Thoracic aorta (tissue), 2 donors: ENCODE results near the gene PPIL3. TPM values are rescaled to one million over a fixed set of nuclear protein-coding genes. Genes with fewer than 3 reads are reported as not detected.

ENCODE experiments used
- ATAC-seq: fragments of 150-250 bp; one replicate; pipeline ENCODE4 v1.8.0; 2017; ENCODE audit warnings: low read depth; ENCODE audit not compliant: insufficient number of reproducible peaks, low FRiP score
- DNase-seq: peaks from one replicate; pipeline ENCODE4 v3.0.0-alpha.2; 2020; ENCODE audit warnings: low spot score
- H3K27ac ChIP-seq, 2 donors: fragments of 200-600 bp; sonication (generic); 1 replicate in 1 of 2; 2 replicates in 1 of 2; pipeline ENCODE4 v1.5.1; 2016; ENCODE audit warnings: mild to moderate bottlenecking in 2 of 2, moderate library complexity in 2 of 2
- H3K27me3 ChIP-seq: fragments of 200-600 bp; sonication (generic); replicated peaks from 2 replicates; pipeline ENCODE4 v1.6.0; 2016; ENCODE audit warnings: mild to moderate bottlenecking; ENCODE audit not compliant: insufficient read depth
- H3K36me3 ChIP-seq: fragments of 200-600 bp; sonication (generic); one replicate; pipeline ENCODE4 v1.5.1; 2016
- H3K4me1 ChIP-seq, 2 donors: fragments of 200-600 bp; sonication (generic); 1 replicate in 1 of 2; 2 replicates in 1 of 2; pipeline versions ENCODE4 v1.5.1 to v1.6.0; 2016; ENCODE audit warnings: low read depth in 2 of 2, mild to moderate bottlenecking in 1 of 2; ENCODE audit not compliant: control insufficient read depth in 1 of 2
- H3K4me3 ChIP-seq: fragments of 200-600 bp; sonication (generic); 2 replicates; pipeline ENCODE4 v1.5.1; 2016; ENCODE audit warnings: mild to moderate bottlenecking
- H3K9me3 ChIP-seq: fragments of 200-600 bp; sonication (generic); 2 replicates; pipeline ENCODE4 v1.5.1; 2016
- total RNA-seq, 2 donors: library from RNA; depleted of rRNA; stranded (reverse); fragments of >200 nt; gene quantifications; one replicate each; pipeline versions ENCODE4 v1.1.0 to v1.2.3, GENCODE V29; 2016
- TF ChIP-seq, protein P1 (sequence below): fragments of 200-600 bp; sonication (generic); IDR thresholded peaks from one replicate; pipeline ENCODE4 v1.5.1; 2019; ENCODE audit warnings: antibody characterized with exemption

PPIL3 gene
- total RNA-seq, 2 donors from 2014 or later = 8.4 to 25.5 TPM

DNA sequence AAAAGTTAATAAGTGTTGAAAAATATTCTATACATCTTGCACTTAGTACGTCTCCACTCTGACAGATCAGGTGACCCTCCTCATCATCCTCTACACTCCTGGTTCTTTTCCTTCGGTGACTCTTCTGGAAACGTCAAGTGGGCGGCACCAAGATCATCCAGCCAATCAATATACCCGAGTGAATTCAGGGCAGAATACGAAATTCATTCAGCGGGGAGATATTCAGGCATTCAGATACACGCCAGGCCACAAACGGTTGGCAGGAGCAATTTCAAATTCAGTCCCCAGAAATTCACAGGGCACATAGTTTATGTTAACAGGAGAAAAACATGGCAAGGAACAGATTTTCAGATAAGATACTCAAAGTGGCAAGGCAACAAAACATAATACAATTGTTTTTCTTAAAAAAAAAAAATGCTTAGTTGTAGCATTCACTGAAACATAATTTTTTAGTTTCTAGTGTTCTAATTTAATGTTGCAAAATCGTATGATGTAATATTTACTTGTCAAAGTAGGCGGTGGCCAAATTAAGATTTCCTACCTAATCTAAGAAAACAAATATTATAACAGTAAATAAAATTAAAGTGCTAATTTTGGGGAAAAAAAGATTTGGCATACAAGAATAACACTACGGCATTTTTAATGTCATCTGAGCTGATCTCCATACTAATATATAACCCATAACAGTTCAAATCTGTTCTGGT is 28.6 kb downstream of the PPIL3 start:
- Histone ChIP-seq H3K4me1 (peaks cover 35 to 52% of the 10 kb centered on the region in 2 donors), H3K27ac (peak overlapping the region in 1 of 2 donors; percentile 25), H3K36me3 (peaks cover 42% of the 10 kb centered on the region)

DNA sequence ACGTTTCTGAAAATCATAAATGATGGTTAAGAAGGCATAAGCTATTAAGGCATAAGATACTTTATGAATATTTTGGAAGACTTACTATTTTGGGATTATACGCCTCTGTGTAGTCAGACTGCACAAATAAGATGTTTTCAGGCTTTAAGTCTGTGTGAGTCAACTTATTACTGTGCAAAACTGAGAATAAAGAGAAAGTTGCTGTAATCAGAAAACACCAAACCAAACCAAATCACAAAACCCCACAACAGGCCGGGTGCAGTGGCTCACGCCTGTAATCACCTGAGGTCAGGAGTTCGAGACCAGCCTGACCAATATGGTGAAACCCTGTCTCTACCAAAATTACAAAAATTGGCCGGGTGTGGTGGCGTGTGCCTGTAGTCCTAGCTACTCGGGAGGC is 32.1 kb downstream of the PPIL3 start:
- Histone ChIP-seq H3K27ac (no peak overlapping the region), H3K4me1 (peaks cover 31 to 48% of the 10 kb centered on the region in 2 donors)
- DNase-seq = no peak

More for the DNA sequence above, 28.6 kb downstream of the PPIL3 start:
- TF ChIP-seq, protein P1, sequence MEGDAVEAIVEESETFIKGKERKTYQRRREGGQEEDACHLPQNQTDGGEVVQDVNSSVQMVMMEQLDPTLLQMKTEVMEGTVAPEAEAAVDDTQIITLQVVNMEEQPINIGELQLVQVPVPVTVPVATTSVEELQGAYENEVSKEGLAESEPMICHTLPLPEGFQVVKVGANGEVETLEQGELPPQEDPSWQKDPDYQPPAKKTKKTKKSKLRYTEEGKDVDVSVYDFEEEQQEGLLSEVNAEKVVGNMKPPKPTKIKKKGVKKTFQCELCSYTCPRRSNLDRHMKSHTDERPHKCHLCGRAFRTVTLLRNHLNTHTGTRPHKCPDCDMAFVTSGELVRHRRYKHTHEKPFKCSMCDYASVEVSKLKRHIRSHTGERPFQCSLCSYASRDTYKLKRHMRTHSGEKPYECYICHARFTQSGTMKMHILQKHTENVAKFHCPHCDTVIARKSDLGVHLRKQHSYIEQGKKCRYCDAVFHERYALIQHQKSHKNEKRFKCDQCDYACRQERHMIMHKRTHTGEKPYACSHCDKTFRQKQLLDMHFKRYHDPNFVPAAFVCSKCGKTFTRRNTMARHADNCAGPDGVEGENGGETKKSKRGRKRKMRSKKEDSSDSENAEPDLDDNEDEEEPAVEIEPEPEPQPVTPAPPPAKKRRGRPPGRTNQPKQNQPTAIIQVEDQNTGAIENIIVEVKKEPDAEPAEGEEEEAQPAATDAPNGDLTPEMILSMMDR = no peak
- no peaks in the 10 kb centered on the region for H3K9me3 ChIP-seq
- no peak for ATAC-seq
- H3K4me3 ChIP-seq = peak overlapping the region; percentile 79
- DNase-seq = no peak
- H3K27me3 ChIP-seq = no peaks in the 10 kb centered on the region

DNA sequence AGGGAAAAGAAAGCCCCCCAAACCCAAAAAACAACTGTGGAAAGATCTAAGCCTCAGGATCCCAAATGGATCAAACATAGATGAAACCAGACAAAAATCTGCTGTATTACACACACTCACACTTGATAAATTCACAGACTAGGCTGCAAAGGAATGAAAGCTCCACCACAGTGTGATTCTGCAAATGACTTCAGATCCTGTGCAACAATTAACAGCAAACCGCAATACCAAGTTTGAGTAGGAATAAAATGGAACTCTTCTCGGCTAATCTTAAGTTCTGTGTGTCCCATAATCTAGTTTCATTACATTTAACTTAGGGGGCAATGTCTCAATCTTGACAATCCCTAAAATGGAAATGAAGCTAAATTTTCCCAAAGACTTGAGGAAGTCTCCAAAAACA is 36.3 kb downstream of the PPIL3 start:
- TF ChIP-seq, protein P1 = no peak
- no peaks in the 10 kb centered on the region for H3K27me3 ChIP-seq
- peaks cover 67% of the 10 kb centered on the region for H3K36me3 ChIP-seq
- H3K4me3 ChIP-seq = no peak overlapping the region
- DNase-seq = no peak
- H3K27ac ChIP-seq = no peak overlapping the region
- H3K9me3 ChIP-seq = no peaks in the 10 kb centered on the region
- ATAC-seq = no peak
- H3K4me1 ChIP-seq = peaks cover 4 to 15% of the 10 kb centered on the region in 2 donors

More for the DNA sequence above, 32.1 kb downstream of the PPIL3 start:
- peaks cover 75% of the 10 kb centered on the region for H3K36me3 ChIP-seq
- H3K4me3 ChIP-seq = no peak overlapping the region
- no peak for ATAC-seq
- no peaks in the 10 kb centered on the region for H3K9me3 ChIP-seq
- TF ChIP-seq, protein P1 = no peak
- no peaks in the 10 kb centered on the region for H3K27me3 ChIP-seq

DNA sequence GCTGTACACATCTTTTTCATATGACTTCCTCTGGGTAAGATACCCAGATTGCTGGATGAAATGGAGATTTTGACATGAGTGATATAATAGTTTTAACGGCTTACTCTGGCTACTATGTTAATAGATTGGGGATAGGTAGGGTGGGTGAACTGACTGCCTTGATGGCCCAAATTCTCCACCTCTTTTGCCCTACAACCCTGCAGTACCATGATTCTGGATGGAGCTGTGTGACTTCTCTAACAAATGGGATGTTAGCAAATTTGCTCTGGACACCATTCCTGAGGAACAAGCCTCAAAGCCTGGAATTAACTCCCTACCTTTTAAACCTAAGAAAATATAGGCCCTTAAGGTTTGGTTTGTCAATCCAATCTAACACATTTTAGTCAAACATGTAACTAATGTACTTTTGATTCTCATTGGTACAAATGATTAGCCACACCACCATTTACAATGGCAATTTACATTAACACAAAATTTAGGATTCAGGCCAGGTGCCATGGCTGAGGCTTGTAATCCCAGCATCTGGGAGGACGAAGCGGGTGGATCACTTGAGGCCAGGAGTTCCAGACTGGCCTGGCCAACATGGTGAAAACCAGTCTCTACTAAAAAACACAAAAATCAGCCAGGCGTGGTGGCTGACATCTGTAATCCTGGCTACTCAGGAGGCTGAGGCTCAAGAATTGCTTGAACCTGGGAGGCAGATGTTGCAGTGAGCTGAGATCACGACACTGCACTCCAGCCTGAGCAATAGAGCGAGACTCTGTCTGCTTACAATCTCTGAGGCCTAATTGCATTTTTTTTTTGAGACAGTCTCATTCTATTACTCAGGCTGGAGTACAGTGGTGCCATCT is 37.3 kb downstream of the PPIL3 start:
- Histone ChIP-seq H3K4me1 (peaks cover 0 to 6% of the 10 kb centered on the region in 2 donors), H3K36me3 (peaks cover 57% of the 10 kb centered on the region), H3K27ac (no peak overlapping the region), H3K9me3 (no peaks in the 10 kb centered on the region), H3K27me3 (no peaks in the 10 kb centered on the region), H3K4me3 (no peak overlapping the region)
- TF ChIP-seq, protein P1 = no peak
- ATAC-seq (no peak), DNase-seq (no peak)
